GM12864 (cell line): ENCODE data around the gene CACNA1C.

Source experiments
- DNase-seq: peaks from one replicate; pipeline ENCODE4 v3.0.0-alpha.2; 2011; ENCODE audit warnings: low read depth
- H3K4me3 ChIP-seq: 2 replicates; pipeline ENCODE4 v1.5.1; 2011; ENCODE audit warnings: mild to moderate bottlenecking, low read depth, low read length, control low read depth
- CTCF ChIP-seq: IDR thresholded peaks from 2 replicates; pipeline ENCODE4 v1.5.1; 2011; ENCODE audit warnings: low read depth, mild to moderate bottlenecking, moderate library complexity, low read length, control low read depth, inconsistent platforms; ENCODE audit errors: missing control alignments

The CACNA1C gene

GRCh38 chr12:2390850-2391390, 338.1 kb downstream of the CACNA1C start:
- no peak overlapping the region for H3K4me3 ChIP-seq
- no peak for TF ChIP-seq CTCF
- no peak for DNase-seq

DNA sequence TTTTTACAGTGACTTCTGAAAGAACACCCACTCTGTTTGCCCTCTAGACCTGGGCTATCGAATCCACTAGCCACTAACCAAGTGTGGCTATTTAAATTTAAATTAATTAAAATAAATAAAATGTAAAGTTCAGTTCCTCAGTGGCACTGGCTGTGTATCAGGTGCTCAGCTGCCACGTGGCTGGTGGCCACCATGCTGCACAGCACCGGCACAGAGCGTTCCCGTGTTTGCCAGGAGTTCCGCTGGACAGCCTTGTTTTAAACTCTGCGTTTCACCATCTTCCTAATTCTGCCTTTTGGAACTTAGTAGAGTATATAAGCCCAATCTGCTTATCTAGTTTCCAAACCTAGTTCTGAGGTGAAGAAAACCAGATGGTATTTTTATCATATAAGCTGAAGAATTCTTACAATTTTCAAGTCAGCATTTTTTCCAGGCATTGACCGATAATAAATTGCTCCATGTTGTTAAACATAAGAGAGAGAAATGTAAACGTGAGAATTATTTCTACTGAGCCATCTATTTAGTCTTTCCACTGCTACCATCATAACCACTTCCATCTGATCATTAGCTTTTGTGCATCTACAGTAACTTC, 339.0 kb downstream of the CACNA1C start:
- DNase-seq = no peak
- no peak for TF ChIP-seq CTCF
- H3K4me3 ChIP-seq = no peak overlapping the region

- TF ChIP-seq CTCF = no peak
These were observed 340.2 kb downstream of the CACNA1C start for GRCh38 chr12:2393016-2393415.

GRCh38 chr12:2393996-2394395, 341.2 kb downstream of the CACNA1C start:
- TF ChIP-seq CTCF = no peak
- H3K4me3 ChIP-seq = no peak overlapping the region
- DNase-seq = no peak

More at GRCh38 chr12:2393016-2393415, 340.2 kb downstream of the CACNA1C start:
- H3K4me3 ChIP-seq = no peak overlapping the region
- no peak for DNase-seq

- peak; percentile 90 for TF ChIP-seq CTCF
These were observed 342.7 kb downstream of the CACNA1C start for GRCh38 chr12:2395354-2395977.

GRCh38 chr12:2396448-2396871, 343.7 kb downstream of the CACNA1C start:
- DNase-seq = no peak
- no peak for TF ChIP-seq CTCF
- no peak overlapping the region for H3K4me3 ChIP-seq

More at GRCh38 chr12:2395354-2395977, 342.7 kb downstream of the CACNA1C start:
- DNase-seq = no peak
- H3K4me3 ChIP-seq = no peak overlapping the region
